RWPE1 (cell line): ENCODE data around the gene PRSS8.
"Not testable (repeated sequence)": the region's sequence is repeated elsewhere in the genome, so short reads cannot be mapped to it uniquely, and the experiment has no call there.

ENCODE experiments used
- CTCF ChIA-PET: fragments of 350-600 bp; sonication (Branson Sonifier 250); formaldehyde crosslinking; extraction: SDS; loops from one replicate; lab custom pipeline; 2021; lab: Yijun Ruan, JAX
- POLR2A ChIA-PET: fragments of 400-600 bp; formaldehyde crosslinking; extraction: SDS; loops from one replicate; lab custom pipeline; 2020; ENCODE audit warnings: antibody characterized with exemption; ENCODE audit not compliant: low non-redundant PET; lab: Yijun Ruan, JAX
- DNase-seq: peaks from one replicate; pipeline ENCODE4 v3.0.0; 2012; ENCODE audit warnings: low spot score
- H3K27ac ChIP-seq: fragments of 450-650 bp; 2 replicates; pipeline ENCODE4 v1.5.1; 2017
- CTCF ChIP-seq: fragments of 450-650 bp; conservative IDR thresholded peaks from 2 replicates; pipeline ENCODE4 v1.5.1; 2017; ENCODE audit warnings: low read depth, mild to moderate bottlenecking

The PRSS8 gene

GRCh38 chr16:31138621-31139578 is 3.4 kb upstream of the PRSS8 start:
- peak; percentile 91 for DNase-seq
- ChIA-PET CTCF (interaction anchor here (0.5 to 1.4 kb wide), 3 partner anchors 154 to 256 kb away, joined by 3 to 9 read pairs (median 4); partner anchors contain the start of gene HSD3B7), POLR2A (interaction anchor here (0.6 kb wide), 1 partner anchor 70 kb away, joined by 3 read pairs; no protein-coding TSS in a partner anchor)
- H3K27ac ChIP-seq, result peak overlapping the region; percentile 98
- TF ChIP-seq CTCF, result no peak

GRCh38 chr16:31136822-31137499 is 1.4 kb upstream of the PRSS8 start:
- POLR2A ChIA-PET, result interaction anchor here (0.6 kb wide), 2 partner anchors 19 kb away, joined by 3 read pairs; partner anchors contain the start of gene KAT8
- not testable (repeated sequence) for DNase-seq
- CTCF ChIA-PET, result interaction anchor here (0.8 kb wide), 1 partner anchor 18 kb away, joined by 3 read pairs; no protein-coding TSS in a partner anchor
- H3K27ac ChIP-seq, result peak overlapping the region; percentile 98

- DNase-seq, result no peak
- POLR2A ChIA-PET, result interaction anchor here (0.6 to 1.0 kb wide), 2 partner anchors 19 to 24 kb away, joined by 3 read pairs; partner anchors contain the start of gene KAT8
- H3K27ac ChIP-seq, result peak overlapping the region; percentile 98
- CTCF ChIA-PET, result interaction anchor here (1.1 kb wide), 1 partner anchor 152 kb away, joined by 6 read pairs; the partner anchor contains the start of gene HSD3B7
- no peak for TF ChIP-seq CTCF
These were observed 748 bp upstream of the PRSS8 start for GRCh38 chr16:31136287-31136662.

- TF ChIP-seq CTCF, result no peak
- POLR2A ChIA-PET, result interaction anchor here (0.9 to 1.1 kb wide), 3 partner anchors 17 to 45 kb away, joined by 3 to 4 read pairs (median 4); partner anchors contain the start of genes FUS and KAT8
- peak; percentile 50 for DNase-seq
- CTCF ChIA-PET, result interaction anchor here (0.6 to 2.2 kb wide), 6 partner anchors 7 to 308 kb away, joined by 3 to 11 read pairs (median 4); partner anchors contain the start of genes HSD3B7 and ZNF843
- H3K27ac ChIP-seq, result peak overlapping the region; percentile 98
These were observed 647 bp downstream of the PRSS8 start for GRCh38 chr16:31134625-31135534.

- CTCF ChIA-PET, result interaction anchor here (1.1 to 2.2 kb wide), 2 partner anchors 8 to 13 kb away, joined by 4 to 11 read pairs; no protein-coding TSS in a partner anchor
- TF ChIP-seq CTCF, result no peak
- POLR2A ChIA-PET, result no interaction called here
- peak; percentile 52 for DNase-seq
- peak overlapping the region; percentile 98 for H3K27ac ChIP-seq
These were observed 1.4 kb downstream of the PRSS8 start for GRCh38 chr16:31134091-31134571.

- ChIA-PET POLR2A (interaction anchor here (0.6 to 1.4 kb wide), 2 partner anchors 15 to 282 kb away, joined by 3 read pairs; partner anchors contain the start of gene KAT8), CTCF (interaction anchor here (0.6 to 2.2 kb wide), 2 partner anchors 9 to 39 kb away, joined by 4 to 11 read pairs; no protein-coding TSS in a partner anchor)
- DNase-seq, result no peak
- no peak for TF ChIP-seq CTCF
- H3K27ac ChIP-seq, result peak overlapping the region; percentile 98
These were observed 2.5 kb downstream of the PRSS8 start for GRCh38 chr16:31133046-31133501.
